Measurements from ENCODE around the gene SLC50A1. TPM values are rescaled to one million over a fixed set of nuclear protein-coding genes. Genes with fewer than 3 reads are reported as not detected.
"Not testable (repeated sequence)": the region's sequence is repeated elsewhere in the genome, so short reads cannot be mapped to it uniquely, and the experiment has no call there.

SLC50A1 gene
- total and polyA plus RNA-seq, 8 donors: 4.5 to 114 (median 39.9) TPM

GRCh38 chr1:155110826-155111225 lies 24.8 kb upstream of the SLC50A1 start:
- Histone ChIP-seq H3K36me3 (no peaks in the 10 kb centered on the region), H3K27me3 (no peaks in the 10 kb centered on the region), H3K4me1 (peaks cover 0 to 4% (median 2%) of the 10 kb centered on the region in 4 donors), H3K27ac (no peak overlapping the region), H3K4me3 (no peak overlapping the region), H3K9me3 (no peaks in the 10 kb centered on the region)
- DNase-seq: no peak
- TF ChIP-seq POLR2A (IDR thresholded peaks at IDR 0.05): no peak
- no peak for TF ChIP-seq POLR2AphosphoS5 (IDR thresholded peaks at IDR 0.05)
- no peak for TF ChIP-seq EP300 (IDR thresholded peaks at IDR 0.05)
- TF ChIP-seq, protein P1, sequence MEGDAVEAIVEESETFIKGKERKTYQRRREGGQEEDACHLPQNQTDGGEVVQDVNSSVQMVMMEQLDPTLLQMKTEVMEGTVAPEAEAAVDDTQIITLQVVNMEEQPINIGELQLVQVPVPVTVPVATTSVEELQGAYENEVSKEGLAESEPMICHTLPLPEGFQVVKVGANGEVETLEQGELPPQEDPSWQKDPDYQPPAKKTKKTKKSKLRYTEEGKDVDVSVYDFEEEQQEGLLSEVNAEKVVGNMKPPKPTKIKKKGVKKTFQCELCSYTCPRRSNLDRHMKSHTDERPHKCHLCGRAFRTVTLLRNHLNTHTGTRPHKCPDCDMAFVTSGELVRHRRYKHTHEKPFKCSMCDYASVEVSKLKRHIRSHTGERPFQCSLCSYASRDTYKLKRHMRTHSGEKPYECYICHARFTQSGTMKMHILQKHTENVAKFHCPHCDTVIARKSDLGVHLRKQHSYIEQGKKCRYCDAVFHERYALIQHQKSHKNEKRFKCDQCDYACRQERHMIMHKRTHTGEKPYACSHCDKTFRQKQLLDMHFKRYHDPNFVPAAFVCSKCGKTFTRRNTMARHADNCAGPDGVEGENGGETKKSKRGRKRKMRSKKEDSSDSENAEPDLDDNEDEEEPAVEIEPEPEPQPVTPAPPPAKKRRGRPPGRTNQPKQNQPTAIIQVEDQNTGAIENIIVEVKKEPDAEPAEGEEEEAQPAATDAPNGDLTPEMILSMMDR (IDR thresholded peaks at IDR 0.05): no peak
- 74 to 82% (median 75%) methylated on average over 8 of the region's 8 CpGs for WGBS, 5 donors
- intact Hi-C loops (cut with DNase I; ENCODE audit: low total_unique reads): no loop called here

GRCh38 chr1:155113450-155113980 lies 22.1 kb upstream of the SLC50A1 start:
- no peaks in the 10 kb centered on the region for H3K4me1 ChIP-seq
- H3K27ac ChIP-seq: no peak overlapping the region
- no peak overlapping the region for H3K4me3 ChIP-seq
- H3K9me3 ChIP-seq: no peaks in the 10 kb centered on the region
- TF ChIP-seq, protein P1 (IDR thresholded peaks at IDR 0.05): no peak
- no peak for TF ChIP-seq POLR2AphosphoS5 (IDR thresholded peaks at IDR 0.05)
- no peak for TF ChIP-seq POLR2A (IDR thresholded peaks at IDR 0.05)
- TF ChIP-seq EP300 (IDR thresholded peaks at IDR 0.05): no peak
- whole genome bisulfite sequencing, 5 donors: 70 to 79% (median 76%) methylated on average over 5 of the region's 5 CpGs
- peaks cover 0 to 7% (median 0%) of the 10 kb centered on the region in 3 donors for H3K27me3 ChIP-seq
- DNase-seq: no peak
- intact Hi-C loops (cut with DNase I; ENCODE audit: low total_unique reads): no loop called here
- no peaks in the 10 kb centered on the region for H3K36me3 ChIP-seq

DNA sequence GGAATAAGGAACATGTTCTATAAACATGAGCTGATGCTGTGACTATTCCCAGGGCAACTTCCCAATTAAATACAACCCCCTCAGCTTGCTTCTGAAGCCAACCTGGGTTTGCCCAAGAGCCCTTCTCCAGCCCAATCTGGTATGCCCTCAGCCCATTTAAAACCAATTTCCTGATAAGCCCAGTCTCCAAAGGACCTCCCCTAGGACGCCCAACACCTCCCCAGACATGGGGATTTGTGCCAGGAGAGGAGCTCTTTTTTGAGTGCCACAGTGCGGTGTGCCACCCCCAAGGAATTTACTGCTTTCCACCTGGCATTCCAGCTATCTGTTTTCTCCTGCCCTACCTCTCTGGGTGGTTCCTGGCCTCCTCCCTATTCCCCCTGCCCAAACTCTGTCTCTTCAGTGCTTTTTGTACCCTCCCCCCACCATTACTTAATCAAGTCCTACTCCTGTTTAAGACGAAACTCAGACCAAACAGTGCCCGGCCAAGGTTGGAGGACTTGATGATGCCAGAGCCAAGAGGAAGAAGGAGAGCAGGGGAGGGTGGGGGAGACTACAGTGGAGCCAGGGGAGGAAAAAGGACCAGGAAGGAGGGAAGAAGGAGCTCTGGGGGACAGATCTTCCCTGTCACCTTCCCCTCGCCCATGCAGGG lies 19.4 kb upstream of the SLC50A1 start:
- DNase-seq: no peak
- intact Hi-C loops (cut with DNase I; ENCODE audit: low total_unique reads): no loop called here
- Histone ChIP-seq H3K4me1 (peaks cover 0 to 10% (median 5%) of the 10 kb centered on the region in 4 donors), H3K36me3 (no peaks in the 10 kb centered on the region), H3K27ac (no peak overlapping the region), H3K27me3 (peaks cover 0 to 7% (median 0%) of the 10 kb centered on the region in 3 donors), H3K9me3 (no peaks in the 10 kb centered on the region), H3K4me3 (no peak overlapping the region)
- TF ChIP-seq POLR2A (IDR thresholded peaks at IDR 0.05) (no peak), POLR2AphosphoS5 (IDR thresholded peaks at IDR 0.05) (no peak)
- WGBS, 5 donors: 52 to 65% (median 60%) methylated on average over 5 of the region's 5 CpGs

DNA sequence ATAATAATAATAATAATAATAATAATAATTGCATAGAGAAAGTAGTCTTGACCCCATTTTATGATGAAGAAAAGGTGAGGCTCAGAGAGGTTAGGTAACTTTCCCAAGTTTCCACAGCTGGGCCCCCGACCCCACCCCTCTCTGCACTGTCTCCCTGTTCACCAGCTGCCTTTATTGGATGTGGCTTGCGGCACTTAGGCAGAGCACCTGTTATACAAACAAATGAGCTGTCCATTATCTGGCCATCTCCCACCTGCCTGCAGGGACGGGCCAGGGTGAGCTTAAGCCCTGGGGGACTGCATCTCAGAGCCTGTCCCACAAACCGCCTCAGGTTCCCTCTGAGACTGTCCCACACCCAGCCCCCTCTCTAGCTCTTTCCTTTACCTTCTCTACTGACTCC lies 18.0 kb upstream of the SLC50A1 start:
- Histone ChIP-seq H3K4me3 (no peak overlapping the region), H3K27me3 (peaks cover 0 to 7% (median 0%) of the 10 kb centered on the region in 3 donors), H3K4me1 (peaks cover 0 to 10% (median 5%) of the 10 kb centered on the region in 4 donors), H3K36me3 (no peaks in the 10 kb centered on the region), H3K27ac (no peak overlapping the region), H3K9me3 (no peaks in the 10 kb centered on the region)
- intact Hi-C loops (cut with DNase I; ENCODE audit: low total_unique reads): no loop called here
- DNase-seq: no peak
- 59 to 78% (median 68%) methylated on average over 4 of the region's 4 CpGs for WGBS, 5 donors
- TF ChIP-seq POLR2A (IDR thresholded peaks at IDR 0.05): no peak
- TF ChIP-seq, protein P1 (IDR thresholded peaks at IDR 0.05): no peak

GRCh38 chr1:155118090-155118489 lies 17.6 kb upstream of the SLC50A1 start:
- intact Hi-C loops (cut with DNase I; ENCODE audit: low total_unique reads); DNase-seq: not testable (repeated sequence)
- 80 to 95% (median 93%) methylated on average over 7 of the region's 7 CpGs for WGBS, 5 donors

More at GRCh38 chr1:155118090-155118489, 17.6 kb upstream of the SLC50A1 start:
- not testable (repeated sequence) for H3K4me3 ChIP-seq, H3K36me3 ChIP-seq, H3K27me3 ChIP-seq, H3K4me1 ChIP-seq, H3K9me3 ChIP-seq, H3K27ac ChIP-seq
